Pancreas (tissue), 10 donors: Measurements from ENCODE around the gene IL36RN. TPM values are rescaled to one million over a fixed set of nuclear protein-coding genes. Genes with fewer than 3 reads are reported as not detected.
"Not testable (repeated sequence)": the region's sequence is repeated elsewhere in the genome, so short reads cannot be mapped to it uniquely, and the experiment has no call there.

Experiments used
- ATAC-seq, 4 donors: fragments of 200-7000 bp; cut with Tn5 transposase; one replicate each; pipeline versions ENCODE4 v1.8.0 to v1.9.1; 2020; ENCODE audit warnings: mild to moderate bottlenecking in 4 of 4, moderate library complexity in 4 of 4
- DNase-seq, 6 donors: peaks; one replicate each; pipeline ENCODE4 v3.0.0-alpha.2; 2020
- FAIRE-seq: peaks from 2 replicates; lab custom pipeline; 2012; peaks lifted over from hg19 to GRCh38; lab: Jason Lieb, UNC
- H3K27ac ChIP-seq, 4 donors: fragments of 200-600 bp; sonication (generic); 1 replicate in 3 of 4; 2 replicates in 1 of 4; pipeline versions ENCODE4 v1.5.0 to v1.8.0; 2020
- H3K27me3 ChIP-seq, 4 donors: fragments of 200-600 bp; one replicate each; pipeline ENCODE4 v1.8.0; 2021
- H3K36me3 ChIP-seq, 3 donors: fragments of 200-600 bp; sonication (generic) in 1 of 3; one replicate each; pipeline versions ENCODE4 v1.5.0 to v1.8.0; 2020 to 2021
- H3K4me1 ChIP-seq, 3 donors: fragments of 200-600 bp; one replicate each; pipeline ENCODE4 v1.8.0; 2021
- H3K4me3 ChIP-seq, 4 donors: fragments of 200-600 bp; sonication (generic) in 2 of 4; one replicate each; pipeline versions ENCODE4 v1.5.0 to v1.8.0; 2020 to 2021
- H3K9me3 ChIP-seq, 4 donors: fragments of 200-600 bp; one replicate each; pipeline ENCODE4 v1.8.0; 2021
- WGBS, 2 donors: extraction: QIAGEN DNeasy Blood & Tissue Kit; methylation state at CpG; one replicate each; pipeline ENCODE4 v1.1.7; 2013; 5-methylcytosine and 5-hydroxymethylcytosine counted together
- intact Hi-C, 3 donors: fragments of 100-400 bp; cut with DNase I; formaldehyde crosslinking; loops; one replicate each; pipeline versions ENCODE4 v1.11.1 to v1.14.2; 2022
- polyA plus RNA-seq, 2 donors: library from polyadenylated mRNA; stranded (reverse); fragments of 200-250 nt; gene quantifications; one replicate each; pipeline ENCODE4 v1.2.3, GENCODE V29; 2013
- total RNA-seq, 6 donors: library from RNA; stranded (reverse); fragmentation: NEBNext Ultra II Directional in 4 of 6; extraction: Animal tissue kit (Norgen Biotek cat#: 25700) in 4 of 6; gene quantifications; one replicate each; pipeline versions ENCODE4 v1.2.1 to v1.2.4, GENCODE V29; 2021 to 2023
- TF ChIP-seq, protein P1 (sequence below), 4 donors: fragments of 200-600 bp; sonication (generic) in 3 of 4; IDR thresholded peaks; one replicate each; pipeline versions ENCODE4 v1.5.0 to v1.8.0; 2021; ENCODE audit warnings: antibody characterized with exemption in 4 of 4
- donor health status: healthy with polysubstance abuse.
- donor health status: DM: no; HTN: no; CAD: no; lungs with moderate emphysema.
- donor health status: DM: no; HTN: no; CAD: no.
- donor health status: control.
- donor health status: control.
- donor health status: Bipolar disorder and iron deficiency.
- donor health status: DM: yes; HTN: yes; CAD: no.
- donor health status: DM: no; HTN: no; CAD: no.
- donor health status: DM: no; HTN: no; CAD: no.
- donor health status: DM: yes; HTN: yes; CAD: no.

Gene IL36RN
- total and polyA plus RNA-seq, 8 donors = not detected

- 59 to 74% methylated on average over 4 of the region's 4 CpGs for WGBS, 2 donors
- TF ChIP-seq, protein P1, sequence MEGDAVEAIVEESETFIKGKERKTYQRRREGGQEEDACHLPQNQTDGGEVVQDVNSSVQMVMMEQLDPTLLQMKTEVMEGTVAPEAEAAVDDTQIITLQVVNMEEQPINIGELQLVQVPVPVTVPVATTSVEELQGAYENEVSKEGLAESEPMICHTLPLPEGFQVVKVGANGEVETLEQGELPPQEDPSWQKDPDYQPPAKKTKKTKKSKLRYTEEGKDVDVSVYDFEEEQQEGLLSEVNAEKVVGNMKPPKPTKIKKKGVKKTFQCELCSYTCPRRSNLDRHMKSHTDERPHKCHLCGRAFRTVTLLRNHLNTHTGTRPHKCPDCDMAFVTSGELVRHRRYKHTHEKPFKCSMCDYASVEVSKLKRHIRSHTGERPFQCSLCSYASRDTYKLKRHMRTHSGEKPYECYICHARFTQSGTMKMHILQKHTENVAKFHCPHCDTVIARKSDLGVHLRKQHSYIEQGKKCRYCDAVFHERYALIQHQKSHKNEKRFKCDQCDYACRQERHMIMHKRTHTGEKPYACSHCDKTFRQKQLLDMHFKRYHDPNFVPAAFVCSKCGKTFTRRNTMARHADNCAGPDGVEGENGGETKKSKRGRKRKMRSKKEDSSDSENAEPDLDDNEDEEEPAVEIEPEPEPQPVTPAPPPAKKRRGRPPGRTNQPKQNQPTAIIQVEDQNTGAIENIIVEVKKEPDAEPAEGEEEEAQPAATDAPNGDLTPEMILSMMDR (IDR thresholded peaks at IDR 0.05) = no peak
- Histone ChIP-seq H3K27ac (no peak overlapping the region), H3K9me3 (no peaks in the 10 kb centered on the region), H3K4me3 (no peak overlapping the region), H3K36me3 (no peaks in the 10 kb centered on the region), H3K27me3 (no peaks in the 10 kb centered on the region), H3K4me1 (no peaks in the 10 kb centered on the region)
- FAIRE-seq (no peak), ATAC-seq (no peak), DNase-seq (no peak)
- intact Hi-C loops = no loop called here
Observed at GRCh38 chr2:113091231-113091896, 32.4 kb downstream of the IL36RN start.

- no peak overlapping the region for H3K27ac ChIP-seq
- DNase-seq = no peak
- WGBS, 2 donors = 72 to 85% methylated on average over 5 of the region's 5 CpGs
- intact Hi-C loops = no loop called here
- no peak for ATAC-seq
- FAIRE-seq = no peak
- no peaks in the 10 kb centered on the region for H3K4me1 ChIP-seq
- no peak overlapping the region for H3K4me3 ChIP-seq
- no peaks in the 10 kb centered on the region for H3K36me3 ChIP-seq
- H3K9me3 ChIP-seq = no peaks in the 10 kb centered on the region
- TF ChIP-seq, protein P1 (IDR thresholded peaks at IDR 0.05) = no peak
- no peaks in the 10 kb centered on the region for H3K27me3 ChIP-seq
Observed at GRCh38 chr2:113092864-113093612, 34.0 kb downstream of the IL36RN start.

DNA sequence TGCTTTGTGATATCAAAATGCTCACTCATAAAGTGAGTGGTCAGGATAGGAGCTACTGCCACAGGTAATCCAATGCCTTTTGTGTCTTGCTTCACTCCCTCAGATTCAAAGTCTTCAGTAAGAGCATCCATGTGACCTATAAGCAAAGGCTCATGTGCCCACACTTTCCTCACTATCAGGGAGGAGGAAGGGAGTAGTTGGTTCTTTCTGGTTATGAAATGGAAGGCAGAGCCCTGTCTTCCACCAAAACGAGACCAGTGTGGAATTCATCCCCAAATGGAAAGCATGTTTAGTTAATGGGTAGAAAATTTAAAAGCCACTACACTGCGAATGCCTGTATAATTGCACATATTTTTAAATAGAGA lies 34.6 kb downstream of the IL36RN start:
- ATAC-seq (no peak), FAIRE-seq (no peak)
- WGBS, 2 donors = 31 to 53% methylated on average over 2 of the region's 2 CpGs

GRCh38 chr2:113096306-113096705 lies 37.3 kb downstream of the IL36RN start:
- H3K9me3 ChIP-seq, H3K4me1 ChIP-seq, H3K4me3 ChIP-seq, ATAC-seq, H3K27me3 ChIP-seq, FAIRE-seq, H3K27ac ChIP-seq, intact Hi-C loops, H3K36me3 ChIP-seq, DNase-seq: not testable (repeated sequence)
- WGBS, 2 donors = 86 to 88% methylated on average over 9 to 14 of the region's 14 CpGs

More for the DNA sequence above, 34.6 kb downstream of the IL36RN start:
- Histone ChIP-seq H3K36me3 (no peaks in the 10 kb centered on the region), H3K9me3 (no peaks in the 10 kb centered on the region), H3K4me1 (no peaks in the 10 kb centered on the region), H3K27ac (no peak overlapping the region), H3K4me3 (no peak overlapping the region), H3K27me3 (no peaks in the 10 kb centered on the region)
- TF ChIP-seq, protein P1 (IDR thresholded peaks at IDR 0.05) = no peak
- DNase-seq = no peak
- intact Hi-C loops = no loop called here

GRCh38 chr2:113096842-113097618 lies 38.0 kb downstream of the IL36RN start:
- H3K9me3 ChIP-seq, H3K27me3 ChIP-seq, DNase-seq, H3K4me1 ChIP-seq, intact Hi-C loops, FAIRE-seq, H3K4me3 ChIP-seq, ATAC-seq, H3K27ac ChIP-seq, H3K36me3 ChIP-seq: not testable (repeated sequence)
- WGBS, 2 donors = 39 to 63% methylated on average over 2 of the region's 2 CpGs
